ENCODE data around the gene FN1.

GRCh38 chr2:215377283-215377682 is 58.6 kb downstream of the FN1 start:
- TF ChIP-seq CTCF (conservative IDR thresholded peaks at IDR 0.05) (no peak), EZH2 (IDR thresholded peaks at IDR 0.05; ENCODE audit: low read depth) (no peak)

Measured in PC-9 (cell line).